HL-60/S4 treated with retinoic acid at 250 ng/mL for 4 days and 3 days (cell line): ENCODE measurements around the gene TIE1.

Experiments
- in situ Hi-C: fragments of 300-500 bp; cut with MboI; formaldehyde crosslinking; loops from 2 replicates; pipeline ENCODE4 v1.7.0; 2022; ENCODE audit warnings: low sequenced_read_pairs

TIE1 gene

DNA sequence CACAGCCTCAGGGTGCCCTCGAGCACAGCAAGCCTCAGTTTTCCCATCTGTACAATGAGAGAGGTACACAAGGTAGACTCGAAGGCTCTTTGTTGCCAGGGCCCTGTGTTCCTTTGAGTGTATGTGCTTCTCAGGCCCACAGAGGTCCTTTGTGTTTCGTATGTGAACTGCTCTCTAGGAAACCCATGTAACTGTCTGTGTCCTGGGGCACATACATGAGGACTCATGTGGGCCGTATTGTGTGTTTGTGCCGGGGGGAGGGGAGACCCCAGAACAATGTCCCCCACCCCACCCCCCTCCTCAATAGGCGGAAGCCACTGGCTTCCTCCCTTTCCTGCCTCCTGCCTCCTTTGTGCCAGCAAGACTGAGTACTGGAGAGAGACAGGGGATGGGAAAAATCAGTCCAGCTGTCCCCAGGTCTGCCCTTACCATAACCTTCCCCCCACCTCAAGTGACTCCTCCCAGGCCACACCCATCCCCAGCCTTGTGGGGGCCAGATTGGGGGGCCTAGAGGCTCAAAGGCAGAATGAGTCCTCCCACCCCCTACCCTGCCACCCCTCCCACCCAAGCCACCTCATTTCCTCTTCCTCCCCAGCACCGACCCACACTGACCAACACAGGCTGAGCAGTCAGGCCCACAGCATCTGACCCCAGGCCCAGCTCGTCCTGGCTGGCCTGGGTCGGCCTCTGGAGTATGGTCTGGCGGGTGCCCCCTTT is at the start of gene TIE1:
Gene TIE1 (plus strand): TSS at position 605 of the 717 bp plus-strand sequence. CDS start 90 bp downstream, at position 695.
- in situ Hi-C loops: no loop called here

DNA sequence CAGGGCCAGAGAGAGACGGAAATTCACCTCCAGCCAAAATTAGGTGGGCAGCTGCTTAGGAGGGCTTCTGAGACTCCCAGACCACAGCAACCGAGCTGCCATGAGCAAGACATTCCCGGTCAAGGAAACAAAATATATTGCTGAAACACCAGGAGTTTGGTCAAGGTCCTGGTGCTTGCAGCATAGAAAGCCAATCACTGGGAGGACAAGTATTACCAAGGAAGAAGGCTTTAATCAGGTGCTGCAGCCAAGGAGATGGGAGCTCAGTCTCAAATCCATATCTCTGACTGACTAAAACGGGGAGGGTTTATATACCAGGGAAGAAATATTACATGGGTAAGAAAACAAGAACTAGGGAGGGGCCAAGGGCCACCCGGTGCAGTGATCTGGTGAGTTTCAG is 49.8 kb upstream of the TIE1 start:
- in situ Hi-C loops: no loop called here

GRCh38 chr1:43252225-43252624 is 48.6 kb upstream of the TIE1 start:
- in situ Hi-C loops: no loop called here

DNA sequence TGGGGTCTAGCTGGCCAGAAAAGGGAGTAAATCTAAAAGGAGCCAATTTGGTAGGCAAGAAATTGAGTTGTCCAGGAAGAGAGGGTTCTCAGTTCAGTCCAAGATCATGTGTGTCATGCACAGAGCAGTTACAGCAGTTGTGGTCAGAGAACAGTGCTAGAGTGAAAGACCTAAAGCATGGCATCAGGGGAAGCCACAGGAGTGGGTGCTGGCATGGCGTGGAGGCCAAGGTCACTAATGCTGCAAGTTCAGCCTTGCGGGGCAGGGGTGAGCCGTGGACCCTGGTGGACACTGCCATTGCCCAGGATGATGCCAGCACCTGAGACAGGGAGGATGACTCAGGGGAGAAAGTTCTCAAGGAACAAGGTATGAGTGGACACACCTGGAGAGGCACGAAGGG is 47.6 kb upstream of the TIE1 start:
- in situ Hi-C loops: no loop called here

DNA sequence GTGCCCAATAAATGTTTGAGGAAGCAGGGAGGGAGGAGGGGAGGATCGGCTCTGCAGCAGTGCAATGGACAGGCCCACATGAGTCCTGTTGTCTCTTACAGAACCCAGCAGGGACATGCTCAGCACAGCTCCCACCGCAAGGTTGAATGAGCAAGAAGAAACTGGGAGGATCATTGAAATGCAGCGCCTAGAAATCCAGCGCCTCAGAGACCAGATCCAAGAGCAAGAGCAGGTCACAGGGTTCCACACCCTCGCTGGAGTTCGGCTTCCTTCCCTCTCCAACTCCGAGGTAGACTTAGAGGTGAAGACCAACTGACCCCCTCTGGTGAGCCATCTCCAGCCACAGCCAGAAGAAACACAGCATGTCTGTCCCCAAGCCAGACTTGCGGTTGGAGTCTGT is 46.9 kb upstream of the TIE1 start:
- in situ Hi-C loops: no loop called here

GRCh38 chr1:43255438-43256210 is 45.2 kb upstream of the TIE1 start:
- in situ Hi-C loops: no loop called here

- in situ Hi-C loops: no loop called here
Measured at GRCh38 chr1:43256675-43257570, 43.9 kb upstream of the TIE1 start.

DNA sequence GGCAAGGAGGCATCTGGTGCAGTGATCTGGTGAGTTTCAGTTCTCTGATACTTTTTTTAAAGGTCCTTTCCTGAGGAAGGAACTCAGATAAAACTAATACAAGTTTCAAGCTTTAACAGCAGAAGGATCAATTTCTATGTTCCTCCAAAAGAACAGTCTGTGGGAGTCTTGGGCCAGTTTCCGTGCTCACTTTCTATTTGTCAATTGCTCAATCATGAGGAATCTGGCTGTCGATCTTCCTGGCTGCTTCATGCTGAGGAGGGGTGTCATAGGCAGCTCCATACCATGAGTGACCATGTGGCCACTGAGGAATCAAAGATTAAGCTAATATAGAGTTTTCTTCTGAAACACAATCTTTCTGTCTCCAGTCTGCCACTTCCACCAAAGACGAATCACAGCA is 42.4 kb upstream of the TIE1 start:
- in situ Hi-C loops: no loop called here

GRCh38 chr1:43265431-43265830 is 35.4 kb upstream of the TIE1 start:
- in situ Hi-C loops: no loop called here

GRCh38 chr1:43266881-43267280 is 33.9 kb upstream of the TIE1 start:
- in situ Hi-C loops: no loop called here

DNA sequence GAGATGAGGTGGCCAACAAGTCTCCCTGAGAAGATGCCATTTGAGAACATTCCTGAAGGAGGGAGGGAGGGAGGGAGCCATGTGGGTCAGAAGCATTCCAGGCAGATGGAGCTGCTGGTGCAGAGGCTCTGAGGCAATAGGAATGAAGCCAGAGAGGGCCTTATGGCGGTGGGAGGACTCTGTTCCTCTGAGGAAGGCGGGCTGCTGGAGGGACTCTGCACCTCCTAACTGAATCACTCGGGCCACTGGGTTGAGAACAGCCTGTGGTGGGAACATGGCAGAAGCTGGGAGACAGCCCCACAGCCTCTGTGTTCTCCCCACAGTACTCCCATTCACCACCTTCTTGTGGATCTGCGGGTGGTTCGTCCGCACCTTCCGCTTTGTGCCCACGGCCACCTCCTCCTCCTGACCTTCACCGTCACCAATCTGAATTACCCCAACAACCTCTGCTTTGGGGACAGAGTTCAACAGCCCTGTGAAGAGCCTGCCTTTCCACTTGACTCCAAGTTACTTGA is 33.4 kb upstream of the TIE1 start:
- in situ Hi-C loops: no loop called here

- in situ Hi-C loops: no loop called here
Measured at GRCh38 chr1:43267818-43268425, 32.9 kb upstream of the TIE1 start.

DNA sequence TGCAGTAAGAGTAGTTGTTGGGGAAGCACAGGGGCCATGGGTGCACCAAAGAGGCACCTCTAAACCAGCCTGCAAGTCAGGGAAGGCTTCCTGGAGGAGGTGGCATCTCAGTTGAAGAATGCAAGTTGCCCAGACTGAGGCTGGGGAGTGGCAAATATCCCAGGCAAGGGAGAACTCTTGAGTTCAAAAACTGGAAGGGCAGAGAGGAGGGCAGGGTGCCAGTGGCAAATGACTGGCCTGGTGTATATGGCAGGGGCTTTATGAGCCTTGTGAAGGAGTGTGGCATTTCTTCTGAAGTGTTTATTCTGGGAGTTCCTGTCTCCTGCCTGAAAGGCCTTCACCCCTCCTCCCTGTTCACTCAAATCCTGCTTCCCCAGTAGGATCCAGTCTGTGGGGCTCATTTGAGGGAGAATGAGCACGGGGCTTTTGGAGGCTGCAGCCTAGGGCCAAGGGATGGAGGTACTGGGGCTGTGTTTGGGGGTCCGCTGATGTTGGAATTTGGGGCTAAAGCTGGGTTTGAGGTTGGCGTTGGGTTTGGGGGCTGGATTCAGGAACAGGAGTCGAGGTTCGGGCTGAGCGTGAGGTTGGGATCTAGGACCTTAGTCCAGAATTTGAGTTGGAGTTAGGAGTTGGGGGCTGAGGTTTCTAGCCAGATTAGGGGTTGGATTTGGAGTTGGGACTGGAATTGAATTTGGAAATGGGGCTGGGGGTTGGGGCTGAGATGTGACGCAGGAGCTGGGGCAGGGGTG is 31.0 kb upstream of the TIE1 start, which contains the start of gene TMEM125:
Gene TMEM125 (plus strand): TSS at position 357 of the 749 bp plus-strand sequence. CDS start 2,740 bp downstream, outside the sequence.
- in situ Hi-C loops: no loop called here

- in situ Hi-C loops: no loop called here
Measured at GRCh38 chr1:43270421-43271095, 30.2 kb upstream of the TIE1 start.

GRCh38 chr1:43271186-43272118 is 29.3 kb upstream of the TIE1 start:
- in situ Hi-C loops: no loop called here

- in situ Hi-C loops: no loop called here
Measured at GRCh38 chr1:43272161-43272560, 28.6 kb upstream of the TIE1 start.

DNA sequence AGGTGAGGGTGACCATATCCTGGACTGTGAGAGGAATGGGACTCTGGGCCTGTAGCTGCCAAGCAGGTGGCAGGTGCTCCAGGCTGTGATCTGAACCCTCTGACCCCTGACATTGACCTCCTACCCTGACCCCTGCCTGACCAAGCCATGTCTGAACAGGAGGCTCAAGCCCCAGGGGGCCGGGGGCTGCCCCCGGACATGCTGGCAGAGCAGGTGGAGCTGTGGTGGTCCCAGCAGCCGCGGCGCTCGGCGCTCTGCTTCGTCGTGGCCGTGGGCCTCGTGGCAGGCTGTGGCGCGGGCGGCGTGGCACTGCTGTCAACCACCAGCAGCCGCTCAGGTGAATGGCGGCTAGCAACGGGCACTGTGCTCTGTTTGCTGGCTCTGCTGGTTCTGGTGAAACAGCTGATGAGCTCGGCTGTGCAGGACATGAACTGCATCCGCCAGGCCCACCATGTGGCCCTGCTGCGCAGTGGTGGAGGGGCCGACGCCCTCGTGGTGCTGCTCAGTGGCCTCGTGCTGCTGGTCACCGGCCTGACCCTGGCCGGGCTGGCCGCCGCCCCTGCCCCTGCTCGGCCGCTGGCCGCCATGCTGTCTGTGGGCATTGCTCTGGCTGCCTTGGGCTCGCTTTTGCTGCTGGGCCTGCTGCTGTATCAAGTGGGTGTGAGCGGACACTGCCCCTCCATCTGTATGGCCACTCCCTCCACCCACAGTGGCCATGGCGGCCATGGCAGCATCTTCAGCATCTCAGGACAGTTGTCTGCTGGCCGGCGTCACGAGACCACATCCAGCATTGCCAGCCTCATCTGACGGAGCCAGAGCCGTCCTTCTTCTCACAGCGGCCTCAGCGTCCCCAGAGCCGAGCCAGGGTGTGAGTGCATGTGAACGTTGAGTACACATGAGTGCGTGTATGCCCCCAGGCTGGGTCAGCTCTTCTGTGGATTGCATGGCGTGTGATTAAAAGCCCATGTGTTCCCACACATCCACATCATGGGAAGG is 27.9 kb upstream of the TIE1 start:
- in situ Hi-C loops: no loop called here
